ENCODE measurements around the gene SRP14.
"Not testable (repeated sequence)": the region's sequence is repeated elsewhere in the genome, so short reads cannot be mapped to it uniquely, and the experiment has no call there.

SRP14 gene

DNA sequence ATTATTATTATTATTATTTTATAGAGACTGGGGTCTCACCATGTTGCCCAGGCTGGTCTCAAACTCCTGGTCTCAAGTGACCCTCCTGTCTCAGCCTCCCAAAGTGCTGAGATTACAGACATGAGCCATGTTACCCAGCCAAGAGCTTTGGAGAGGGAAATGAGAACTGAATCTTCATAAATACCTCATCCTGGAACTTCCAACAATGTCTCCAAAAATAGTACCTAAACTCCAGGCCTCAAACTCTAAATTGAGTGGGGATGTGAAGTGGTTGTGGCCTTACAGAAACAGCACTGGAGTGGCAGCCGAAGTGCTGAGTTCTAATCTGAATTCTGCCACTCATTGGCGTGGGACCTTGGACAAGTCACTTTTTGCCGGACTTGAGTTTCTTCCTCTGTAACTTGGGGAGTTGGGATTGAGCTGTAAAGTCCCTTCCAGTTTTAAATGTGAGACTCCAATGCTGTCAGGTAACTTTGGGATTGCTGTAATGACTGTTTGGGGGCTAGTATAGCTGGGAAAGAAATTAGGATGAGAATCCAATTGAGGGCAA, 10.0 kb upstream of the SRP14 start:
- peak; percentile 81 to 96 (median 92) for DNase-seq

DNA sequence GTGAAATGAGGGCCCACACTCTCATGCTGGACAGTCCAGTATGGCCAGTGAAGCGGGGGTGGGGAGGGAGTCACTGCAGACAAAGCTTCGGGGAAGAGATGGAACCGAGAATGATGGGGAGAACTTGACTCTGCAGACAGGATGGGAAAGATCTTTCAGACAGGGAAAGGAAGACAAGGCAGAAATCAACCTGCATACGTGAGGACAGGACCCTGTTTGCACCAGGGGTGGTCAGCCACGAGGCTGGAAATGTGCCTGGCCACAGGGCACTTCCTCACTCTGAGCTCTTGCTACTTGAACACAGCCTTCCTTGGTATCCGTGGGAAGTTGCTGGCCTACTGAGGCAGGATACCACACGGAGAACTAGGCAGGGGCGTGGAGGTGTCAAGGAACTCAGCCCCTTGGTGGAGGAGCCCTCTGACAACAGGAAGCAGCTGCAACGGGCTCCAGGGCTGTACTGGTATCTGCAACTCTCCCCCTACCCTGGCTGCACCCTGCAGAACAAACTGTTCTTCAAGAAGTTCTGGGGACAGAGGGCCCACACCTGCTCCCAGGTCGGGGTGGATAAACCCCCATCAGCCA, 9.3 kb upstream of the SRP14 start:
- DNase-seq, result peak in 1 of 3 donors; percentile 61

DNA sequence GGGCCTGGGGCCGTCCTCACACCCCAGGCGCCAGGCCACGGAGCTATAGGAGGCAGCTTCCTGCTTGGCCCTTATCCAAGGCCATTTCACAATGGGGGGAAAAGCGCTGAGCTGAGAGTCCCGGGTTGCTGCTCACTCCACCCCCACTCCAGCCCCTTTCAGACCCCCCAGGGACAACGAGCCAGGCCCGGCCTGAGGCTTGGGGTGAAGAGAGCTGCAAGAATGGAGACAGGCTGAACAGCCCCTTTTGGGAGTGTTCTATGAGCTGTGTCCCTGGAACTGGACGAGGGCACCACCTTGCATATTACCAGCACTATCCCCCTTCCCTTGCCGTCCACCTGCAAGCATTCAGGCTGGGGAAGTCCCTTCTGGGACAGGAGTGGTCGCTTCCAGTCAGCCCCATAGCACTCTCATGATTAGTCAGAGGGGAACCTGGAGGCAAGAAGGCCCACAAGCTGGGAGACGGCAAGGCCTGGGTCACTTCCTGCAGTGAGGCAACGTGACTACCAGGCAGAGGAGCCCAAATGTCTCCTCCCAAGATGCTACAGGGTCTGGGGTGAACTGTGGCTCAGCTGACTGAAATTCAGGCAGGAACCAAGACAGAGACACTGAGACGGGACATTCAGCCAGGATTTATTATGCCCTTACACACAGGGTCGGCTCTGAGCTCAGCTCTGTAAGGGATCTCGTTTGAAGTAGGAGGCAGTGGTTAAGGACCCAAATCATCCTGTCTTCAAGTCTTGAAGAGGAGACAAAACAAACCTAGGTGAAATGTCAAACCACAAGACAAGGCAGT, 8.6 kb upstream of the SRP14 start:
- DNase-seq, result peak; percentile 92 to 95 (median 92)

DNA sequence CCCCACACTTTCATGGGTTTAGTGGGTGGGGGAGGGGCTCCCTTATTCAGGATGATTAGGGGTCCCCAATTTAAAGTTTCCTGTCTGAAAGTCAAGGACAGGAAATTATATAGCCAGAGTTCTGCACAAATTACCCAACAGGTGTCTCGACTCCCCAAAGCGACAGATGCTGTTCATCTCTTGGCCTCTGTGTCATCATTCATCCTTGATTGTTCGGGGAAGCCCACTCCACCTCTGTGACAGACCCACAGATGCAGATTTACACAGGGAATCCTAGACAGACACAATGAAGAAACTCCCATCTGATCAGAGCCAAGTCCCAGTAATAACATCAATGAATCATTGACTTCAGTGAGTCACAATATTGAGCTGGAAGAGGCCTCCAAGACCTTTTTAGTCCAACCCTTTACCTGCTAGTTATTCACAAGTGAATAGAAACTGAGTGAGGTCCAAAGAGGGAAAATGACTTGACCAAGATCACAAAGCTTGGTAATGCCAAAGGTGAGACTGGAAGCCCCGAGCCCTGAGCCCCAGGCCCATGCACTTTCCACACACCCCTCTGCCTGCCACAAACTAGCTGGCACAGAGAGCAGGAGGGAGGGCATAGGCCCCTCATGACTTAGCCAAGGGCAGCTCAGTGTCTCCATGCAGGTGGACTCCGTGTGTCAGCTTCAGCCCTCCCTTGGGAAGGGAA, 7.9 kb upstream of the SRP14 start:
- peak; percentile 67 to 91 (median 84) for DNase-seq

DNA sequence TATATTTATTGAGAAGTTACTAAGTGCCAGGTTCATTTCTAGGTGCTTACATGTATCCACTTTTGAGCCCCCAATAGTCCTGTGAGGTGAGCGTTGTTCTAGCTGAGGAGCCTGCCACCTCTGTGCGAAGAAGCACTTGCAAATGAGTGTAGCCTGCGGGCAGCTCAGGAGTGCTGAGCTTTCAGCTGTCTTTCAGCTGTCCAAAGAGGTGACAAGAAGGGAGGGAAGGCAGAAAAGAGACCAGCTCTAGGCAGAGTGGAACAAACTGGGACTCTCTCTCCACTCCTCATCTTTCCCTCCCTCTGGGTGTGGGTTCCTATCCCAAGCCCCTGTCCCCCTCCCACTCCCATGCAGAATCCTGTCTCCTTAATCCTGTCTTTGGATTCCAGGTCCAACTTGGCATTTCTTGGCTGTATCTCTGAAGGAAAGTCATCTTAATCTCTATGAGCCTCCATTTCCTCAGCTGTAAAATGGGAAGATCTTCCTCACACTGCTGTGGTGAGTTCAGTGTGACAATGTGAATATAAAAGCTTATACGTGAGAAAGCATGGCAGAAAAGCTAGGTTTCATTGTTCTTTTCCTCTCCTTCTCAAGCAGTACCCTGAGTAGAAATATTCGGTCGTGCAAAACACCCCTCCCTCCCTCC, 6.7 kb upstream of the SRP14 start:
- no peak for DNase-seq

DNA sequence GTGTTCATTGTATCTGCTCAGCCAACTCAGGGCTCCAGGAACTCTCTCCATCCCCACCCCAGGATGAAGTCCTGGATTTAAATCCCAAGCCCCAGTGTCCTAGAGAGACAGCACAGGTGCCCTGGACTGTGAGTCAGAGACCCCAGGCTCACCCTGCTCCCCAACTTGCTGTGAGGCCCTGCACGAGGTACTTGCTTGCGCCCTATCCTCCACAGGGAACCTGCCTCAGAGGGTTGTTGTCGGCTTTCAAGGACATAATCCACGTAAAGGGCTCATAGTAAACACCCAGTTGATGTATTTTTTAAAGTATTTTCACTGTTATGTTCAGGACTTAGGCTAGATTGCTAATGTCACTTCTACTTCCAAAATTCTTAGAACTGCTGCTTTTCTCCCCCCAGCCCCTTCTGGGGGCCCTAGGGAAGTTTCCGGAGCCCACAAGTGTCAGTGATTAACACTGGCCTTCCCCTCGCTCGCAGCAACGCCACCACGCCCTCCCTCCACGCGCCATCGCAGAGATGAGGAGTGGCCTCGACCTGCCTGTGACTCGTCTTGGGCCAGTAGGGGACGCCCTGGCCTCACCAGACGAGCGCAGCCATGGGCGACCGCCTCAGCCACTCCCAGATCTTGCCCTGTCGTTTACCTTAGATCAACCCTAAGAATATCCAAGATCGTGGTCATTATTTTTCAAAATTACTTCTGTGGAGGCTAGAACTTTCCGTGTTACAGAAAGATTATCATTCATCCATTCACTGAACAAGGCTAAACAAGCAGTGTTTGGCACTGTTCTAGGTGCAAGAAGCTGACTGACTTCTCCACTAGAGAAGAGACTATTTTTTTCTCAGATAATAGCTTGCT, 6.0 kb upstream of the SRP14 start:
- DNase-seq, result peak; percentile 95 to 96 (median 96)

DNA sequence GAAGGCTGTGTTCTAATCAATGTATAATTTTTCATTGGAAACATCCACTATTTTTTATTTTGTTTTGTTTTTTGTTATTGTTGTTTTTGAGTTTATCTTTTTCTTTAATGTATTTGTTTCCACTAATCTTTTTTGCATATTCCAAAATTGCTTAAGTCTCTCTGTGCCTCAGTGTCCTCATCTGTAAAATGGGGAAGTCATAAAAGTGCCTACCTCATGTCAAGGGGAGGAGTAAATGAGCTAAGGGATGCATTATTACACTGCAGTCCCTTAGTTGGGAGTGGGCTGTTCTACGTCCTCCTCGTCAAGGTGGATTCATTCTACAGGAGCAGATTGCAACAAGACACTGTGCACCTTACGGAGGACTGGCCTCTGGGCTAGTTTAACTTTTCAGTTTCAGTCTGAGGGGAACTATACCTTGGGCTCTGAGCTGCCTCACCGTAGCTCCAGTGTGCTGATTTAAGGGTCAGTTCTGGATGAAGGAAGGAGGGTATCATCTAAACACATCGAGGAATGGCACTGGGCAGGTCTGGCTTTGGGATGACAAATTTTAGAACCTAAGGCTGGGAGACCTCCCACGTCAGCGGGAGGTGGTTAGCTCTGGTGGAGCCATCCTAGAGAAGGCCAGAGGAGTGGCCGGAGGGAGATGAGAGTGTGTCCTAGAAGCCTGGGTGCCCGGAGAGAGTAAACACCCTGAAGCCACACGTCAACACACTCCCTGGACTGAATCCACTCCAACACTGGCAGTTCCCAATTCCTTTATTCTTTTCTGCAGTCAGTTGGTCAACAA, 5.1 kb upstream of the SRP14 start:
- DNase-seq, result no peak

DNA sequence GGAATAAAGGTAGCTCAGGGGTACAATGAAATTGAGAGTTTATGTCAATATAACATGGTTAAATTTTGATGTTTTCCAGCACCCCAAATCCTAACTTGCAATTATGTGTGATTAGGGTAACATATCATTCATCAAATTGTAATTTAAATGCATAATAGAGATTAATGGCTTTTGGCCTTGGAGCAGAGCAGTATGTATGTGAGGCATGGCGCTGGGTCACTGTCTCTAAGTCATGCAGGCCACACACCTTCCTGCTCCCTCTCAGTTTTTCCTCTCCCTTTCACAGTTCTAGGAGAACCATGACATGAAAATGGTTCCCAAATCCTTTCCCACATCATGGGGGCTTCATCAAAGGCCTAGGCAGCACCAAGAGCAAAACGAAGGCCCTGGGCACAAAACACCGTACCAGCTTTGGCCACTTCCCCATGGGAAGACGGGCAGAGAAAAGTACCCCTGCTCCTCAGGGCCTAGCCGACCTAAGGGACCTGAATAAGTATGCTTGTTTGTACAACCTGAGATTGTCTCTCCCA, 3.9 kb upstream of the SRP14 start:
- DNase-seq, result no peak

DNA sequence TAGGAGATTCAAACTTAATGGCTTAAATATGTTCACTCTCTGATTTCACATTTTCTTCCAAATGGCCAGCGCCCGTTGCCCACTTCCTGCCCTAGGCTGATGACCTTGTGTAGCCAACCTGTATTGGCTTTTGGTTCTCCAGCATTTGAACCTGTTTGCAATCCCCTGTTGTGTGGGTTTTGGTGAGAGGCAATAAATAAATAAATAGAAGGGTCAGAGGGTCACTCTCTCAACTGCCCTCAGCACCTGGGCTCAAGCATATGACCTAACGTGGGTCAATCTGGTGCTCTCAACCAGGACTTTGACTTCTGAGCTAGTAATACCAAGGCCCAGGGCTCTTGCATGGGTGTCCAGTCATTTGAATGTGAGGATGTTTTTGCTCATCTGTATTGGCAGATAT, 1.8 kb upstream of the SRP14 start:
- DNase-seq, result no peak

DNA sequence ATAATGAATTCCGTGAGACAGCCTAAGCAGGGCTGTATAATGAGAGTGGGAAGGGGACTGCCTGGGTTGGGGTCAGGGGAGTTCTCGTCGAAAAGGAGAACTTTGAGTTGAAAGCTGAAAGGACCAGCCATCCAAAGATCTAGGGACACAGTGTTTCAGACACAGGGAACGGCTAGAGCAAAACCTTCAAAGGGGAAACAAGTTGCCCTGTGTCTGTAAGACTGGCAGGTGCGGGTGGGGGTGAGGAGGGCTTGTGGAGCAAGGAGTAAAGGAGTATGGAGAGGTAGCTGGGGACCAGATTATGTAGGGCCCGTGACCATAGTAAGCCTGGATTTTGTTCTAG, 1.3 kb upstream of the SRP14 start:
- DNase-seq, result no peak

DNA sequence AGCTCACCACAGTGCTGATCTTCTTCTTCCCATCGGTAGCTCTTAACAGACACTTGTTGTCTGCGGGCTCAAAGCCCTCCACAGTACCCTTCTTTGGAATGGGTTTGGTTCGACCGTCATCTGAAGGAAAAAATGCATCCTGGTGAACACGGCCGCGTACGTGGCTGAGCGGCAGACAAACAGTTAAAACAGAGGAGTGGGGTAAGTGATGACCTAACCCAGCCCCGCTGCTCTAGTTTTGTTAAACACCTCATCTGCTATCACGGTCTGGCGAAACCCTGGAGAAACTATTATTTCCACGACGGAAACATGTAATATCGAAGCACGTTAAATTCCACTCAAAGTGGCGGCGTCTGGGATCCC, 725 bp downstream of the SRP14 start:
- DNase-seq, result peak; percentile 25 to 57 (median 42)

DNA sequence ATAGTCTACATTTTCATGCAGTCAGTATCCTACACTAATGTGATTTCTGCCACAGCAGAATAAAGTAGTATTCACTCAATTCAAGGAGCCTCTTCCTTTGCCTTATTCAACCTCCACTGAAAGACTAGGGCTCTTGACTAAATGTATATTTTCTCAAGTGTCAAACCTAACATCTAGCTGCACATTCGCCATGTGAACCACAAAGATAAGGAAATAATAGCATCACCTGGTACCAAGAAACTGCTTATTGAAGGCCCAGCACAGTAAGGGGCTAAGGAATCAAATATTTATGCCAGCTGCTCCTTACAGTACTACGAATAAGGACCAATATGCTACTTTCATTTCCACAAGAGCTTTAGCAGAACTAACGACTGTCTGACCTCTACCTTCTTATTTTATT, 1.3 kb downstream of the SRP14 start:
- no peak for DNase-seq

DNA sequence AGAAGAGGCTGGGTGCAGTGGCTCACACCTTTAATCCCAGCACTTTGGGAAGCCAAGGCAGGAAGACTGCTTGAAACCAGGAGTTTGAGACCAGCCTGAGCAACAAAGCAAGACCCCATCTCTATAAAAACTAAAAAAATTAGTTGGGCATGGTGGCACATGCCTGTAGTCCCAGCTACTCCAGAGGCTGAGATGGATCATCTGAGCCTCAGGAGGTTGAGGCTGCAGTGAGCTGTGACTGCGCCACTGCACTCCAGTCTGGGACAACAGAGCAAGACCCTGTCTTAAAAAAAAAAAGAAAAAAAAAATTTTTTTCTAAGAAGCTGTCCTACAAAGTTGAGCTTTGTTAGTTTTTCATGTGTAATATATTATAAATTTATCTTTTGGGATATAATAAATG, 3.8 kb downstream of the SRP14 start:
- DNase-seq, result not testable (repeated sequence)

DNA sequence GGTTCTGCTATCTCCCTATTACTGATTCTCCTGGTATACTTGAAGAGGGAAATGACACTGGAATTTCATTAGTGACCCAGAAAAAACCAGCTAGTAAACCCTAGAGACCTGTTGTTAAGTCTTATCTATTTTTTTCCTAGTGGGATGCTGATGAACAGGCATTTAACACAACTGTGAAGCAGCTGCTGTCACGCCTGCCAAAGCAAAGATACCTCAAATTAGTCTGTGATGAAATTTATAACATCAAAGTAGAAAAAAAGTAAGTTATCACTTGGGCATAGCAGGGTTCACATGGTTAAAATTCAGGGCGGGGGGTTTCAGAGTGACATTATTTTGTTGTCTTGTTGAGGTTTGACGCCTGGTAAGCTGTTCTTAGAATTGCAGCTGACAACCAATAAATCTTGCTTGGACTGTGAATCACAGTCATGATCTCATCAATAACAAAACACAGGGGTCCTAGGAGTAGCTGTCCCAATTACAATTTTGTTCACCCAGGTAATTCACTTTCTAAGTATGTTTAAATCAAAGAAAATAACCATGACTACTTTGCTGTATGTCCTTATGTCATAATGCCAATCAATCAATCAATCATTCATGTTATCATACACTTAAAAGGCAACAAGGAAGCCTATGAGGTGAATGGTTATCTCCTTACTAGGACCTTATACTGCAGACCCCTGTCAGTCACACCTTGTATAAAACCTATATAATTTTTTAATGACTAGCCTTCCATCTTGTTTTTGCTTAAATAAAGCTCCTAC, 4.6 kb downstream of the SRP14 start:
- DNase-seq, result no peak

DNA sequence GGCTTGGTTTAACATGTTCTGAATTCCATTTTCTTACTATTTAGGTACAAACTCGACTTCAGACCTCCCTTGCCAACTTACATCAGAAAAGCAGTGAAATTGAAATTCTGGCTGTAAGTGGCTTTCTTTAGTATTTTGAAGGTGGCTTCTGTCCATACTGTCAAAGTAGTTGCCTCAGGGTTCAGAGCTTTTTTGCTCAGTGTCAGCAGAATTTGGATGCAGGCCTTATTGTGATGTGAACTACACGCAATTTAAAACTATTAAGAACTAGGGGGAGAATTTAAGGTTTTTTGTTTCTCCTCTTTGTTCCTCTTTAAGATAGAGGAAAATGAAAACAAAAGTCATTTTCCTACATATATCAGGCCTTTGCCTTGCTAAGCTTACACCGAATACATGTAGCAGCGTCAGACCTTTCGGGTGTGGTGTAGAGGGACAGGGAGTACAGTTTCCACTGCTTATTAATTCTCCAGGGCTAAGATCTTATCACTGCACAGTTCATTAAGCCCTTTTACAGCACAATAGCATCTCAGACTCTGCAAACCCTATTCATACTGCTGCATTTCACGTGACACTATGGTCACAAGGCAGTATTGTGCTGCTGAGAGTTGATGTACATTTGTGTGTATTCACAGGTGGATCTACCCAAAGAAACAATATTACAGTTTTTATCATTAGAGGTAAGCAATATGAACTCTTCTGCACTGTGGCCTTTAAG, 6.7 kb downstream of the SRP14 start:
- DNase-seq, result no peak

DNA sequence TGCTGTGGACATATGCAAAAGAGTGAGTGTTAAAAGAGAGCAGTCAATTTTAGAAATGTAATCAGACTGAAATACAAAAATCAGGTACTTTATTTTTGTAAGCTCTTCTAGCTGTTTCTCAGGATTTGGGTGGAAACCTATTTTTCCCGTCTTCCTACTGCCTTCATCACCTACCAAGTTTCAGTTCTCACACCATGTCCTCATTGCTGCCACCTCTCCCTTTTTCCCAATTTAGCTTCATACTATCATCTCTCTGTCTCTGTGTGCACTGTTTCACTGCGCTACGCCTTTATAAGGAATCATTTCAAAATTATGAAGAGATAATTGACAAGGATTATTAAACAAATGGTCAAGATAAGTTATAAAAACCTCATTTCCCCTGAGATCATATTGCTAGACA, 7.7 kb downstream of the SRP14 start:
- DNase-seq, result no peak

DNA sequence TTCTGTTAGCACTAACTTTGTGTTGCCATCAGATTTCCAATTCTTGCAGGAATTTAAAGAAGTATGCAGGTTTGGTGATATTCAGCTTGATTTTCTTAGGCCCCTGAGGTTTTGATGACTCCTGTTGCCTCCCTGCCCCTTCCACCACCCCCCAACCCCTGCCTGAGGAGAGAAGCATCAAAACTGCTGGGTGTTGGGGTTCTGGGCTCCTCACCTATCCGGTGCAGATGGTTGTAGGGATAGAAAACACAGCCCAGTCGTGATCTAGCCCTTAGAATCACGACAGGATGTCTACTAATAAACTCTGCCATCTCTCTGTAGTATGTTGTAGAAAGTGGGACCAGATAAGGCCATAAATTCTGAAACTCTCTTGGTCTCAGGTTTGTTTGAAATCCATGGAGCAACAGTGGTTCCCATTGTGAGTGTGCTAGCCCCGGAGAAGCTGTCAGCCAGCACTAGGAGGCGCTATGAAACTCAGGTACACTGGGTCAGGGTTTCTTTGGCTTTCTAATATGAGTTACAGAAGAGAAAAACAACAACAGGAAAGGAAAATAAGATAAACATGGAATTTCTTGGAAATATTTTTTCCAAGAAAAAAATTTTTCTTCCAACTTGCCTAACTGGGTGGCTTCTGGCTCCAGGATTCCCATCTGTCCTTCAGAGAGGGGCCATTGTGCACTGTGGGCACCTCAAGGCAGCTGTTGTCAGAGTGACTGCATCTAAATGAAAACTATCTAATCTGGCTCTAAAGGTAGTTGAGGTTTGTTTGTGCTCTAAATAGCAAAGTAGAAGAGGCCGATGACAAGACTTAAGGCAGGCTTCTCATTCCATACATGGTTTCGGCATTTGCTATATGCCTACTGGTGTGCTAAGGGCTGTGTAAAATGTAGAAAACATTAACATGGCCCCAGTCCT, 8.7 kb downstream of the SRP14 start:
- peak in 1 of 3 donors; percentile 51 for DNase-seq

DNA sequence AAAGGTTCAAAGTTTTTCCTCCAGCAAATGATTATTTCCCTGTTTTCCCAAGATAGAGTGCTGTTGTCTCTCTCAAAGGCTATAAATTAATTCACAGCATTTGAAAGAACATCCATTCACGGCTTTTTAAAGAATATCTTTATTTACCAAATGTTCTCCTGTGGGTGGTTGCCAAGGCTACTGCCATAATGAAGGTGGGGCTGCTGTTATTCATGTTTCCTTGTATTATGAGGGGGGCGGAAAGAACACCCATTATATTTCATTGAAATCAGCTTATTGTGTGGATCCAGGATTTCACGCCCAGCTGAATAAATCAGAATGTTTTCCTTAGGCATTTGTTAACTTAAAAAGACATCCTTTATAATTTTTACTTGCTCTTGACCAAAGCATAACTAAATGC, 10.1 kb downstream of the SRP14 start:
- no peak for DNase-seq

DNA sequence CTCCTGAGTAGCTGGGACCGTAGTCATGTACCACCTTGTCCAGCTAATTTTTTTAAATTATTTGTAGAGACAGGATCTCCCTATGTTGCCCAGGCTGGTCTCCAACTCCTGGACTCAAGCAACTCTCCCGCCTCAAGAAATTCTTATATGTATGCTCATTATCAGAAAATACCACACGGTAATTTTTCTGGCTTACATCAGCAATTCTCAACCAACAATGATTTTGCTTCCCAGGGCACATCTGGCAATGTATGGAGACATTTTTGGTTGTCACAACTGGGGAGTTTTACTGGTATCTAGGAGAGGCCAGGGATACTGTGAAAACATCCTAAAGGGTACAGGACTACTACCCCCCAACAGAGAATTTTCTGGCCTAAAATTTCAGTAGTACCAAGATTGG, 10.8 kb downstream of the SRP14 start:
- no peak for DNase-seq

Measured in suppressor macrophage treated with lipopolysaccharide for 1 hour (primary cell).